HG02870 (cell line): ENCODE data around the gene ANKRD61.
"Not testable (repeated sequence)": the region's sequence is repeated elsewhere in the genome, so short reads cannot be mapped to it uniquely, and the experiment has no call there.

ENCODE experiments used
- ATAC-seq: cut with Tn5 transposase; IDR thresholded peaks from one replicate; pipeline ENCODE4 v1.9.1; 2021; ENCODE audit warnings: mild to moderate bottlenecking, moderate library complexity; ENCODE audit not compliant: unreplicated experiment

Gene ANKRD61

GRCh38 chr7:6030988-6031387 lies at the start of gene ANKRD61:
TSS of gene ANKRD61 (plus strand) at chr7:6031376. CDS start at chr7:6031376, 0 bp downstream.
- no peak for ATAC-seq

DNA sequence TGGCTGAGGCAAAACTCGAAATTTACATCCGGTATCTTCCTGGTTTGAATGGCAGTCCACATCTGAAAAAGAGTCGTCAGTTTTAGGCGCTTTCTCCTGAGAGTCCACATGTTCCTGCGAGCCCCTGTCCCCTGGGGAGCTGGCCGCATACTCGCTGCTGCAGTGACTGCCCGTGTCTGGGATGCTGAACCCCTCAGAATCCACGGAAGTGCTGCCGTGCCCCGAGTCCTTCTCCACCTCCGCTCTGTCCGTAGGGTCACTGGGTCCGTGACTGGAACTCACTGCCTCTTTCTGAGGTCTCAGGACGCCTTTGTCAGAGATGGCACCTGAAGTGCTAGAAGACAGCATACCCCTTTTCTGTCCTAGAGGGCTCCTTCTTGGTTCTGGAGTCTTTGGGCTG lies 44.1 kb upstream of the ANKRD61 start:
- not testable (repeated sequence) for ATAC-seq

DNA sequence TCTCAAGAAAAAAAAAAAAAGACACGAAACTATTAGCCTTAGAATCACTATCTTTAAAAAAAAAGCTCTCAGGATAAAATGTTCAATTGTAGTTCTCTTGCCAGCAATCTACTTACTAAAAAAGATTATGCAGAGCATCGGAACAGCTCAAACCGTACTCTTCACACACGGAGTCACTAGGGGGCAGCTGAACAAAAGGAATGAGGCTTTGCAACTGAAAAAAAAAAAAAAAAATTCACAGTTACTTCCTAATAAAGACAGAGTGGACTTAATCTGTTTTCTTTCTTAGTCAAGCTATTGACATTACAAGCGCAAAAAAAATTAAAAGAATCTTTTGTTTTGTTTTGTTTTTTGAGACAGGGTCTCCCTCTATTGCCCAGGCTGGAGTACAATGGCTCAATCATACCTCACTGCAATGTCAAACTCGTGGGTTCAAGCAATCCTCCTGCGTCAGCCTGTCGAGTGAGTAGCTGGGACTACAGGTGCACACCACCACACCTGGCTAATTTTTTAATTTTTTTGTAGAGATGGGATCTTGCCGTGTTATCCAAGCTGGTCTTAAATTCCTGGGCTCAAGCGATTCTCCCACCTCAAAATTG lies 33.9 kb upstream of the ANKRD61 start:
- ATAC-seq, result no peak

- ATAC-seq, result no peak
These were observed 23.8 kb upstream of the ANKRD61 start for GRCh38 chr7:6007386-6007785.

GRCh38 chr7:6007835-6008590 lies 23.2 kb upstream of the ANKRD61 start:
- not testable (repeated sequence) for ATAC-seq

GRCh38 chr7:6008668-6009611 lies 22.2 kb upstream of the ANKRD61 start, which contains the start of the genes AIMP2 and PMS2:
TSS of gene AIMP2 (plus strand) at chr7:6009272. CDS start at chr7:6009364, 92 bp downstream.
TSS of gene PMS2 (minus strand) at chr7:6009049. CDS start at chr7:6009019, 30 bp downstream.
- ATAC-seq, result peak; percentile 93

- ATAC-seq, result not testable (repeated sequence)
These were observed 20.8 kb upstream of the ANKRD61 start for GRCh38 chr7:6010370-6010769.

DNA sequence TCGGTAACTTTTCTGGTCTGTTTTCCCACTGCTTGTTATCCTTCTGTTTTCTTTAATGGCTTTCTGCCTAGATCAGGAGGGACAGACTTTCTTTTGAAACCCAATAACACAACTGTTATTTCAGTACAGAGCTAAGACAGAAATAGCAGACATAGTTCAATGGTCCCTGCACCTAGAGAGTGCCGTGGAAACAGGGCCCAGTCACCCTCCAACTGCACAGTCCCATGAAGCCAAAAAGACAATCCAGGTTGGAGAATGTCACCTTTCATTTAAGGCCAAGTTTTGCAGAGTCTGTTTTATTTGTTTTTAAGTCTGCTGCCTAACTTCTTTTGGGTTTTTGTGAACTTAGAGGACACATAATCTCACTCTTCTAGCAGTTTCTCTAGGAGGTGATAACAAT lies 19.6 kb upstream of the ANKRD61 start:
- no peak for ATAC-seq

GRCh38 chr7:6012355-6013104 lies 18.6 kb upstream of the ANKRD61 start:
- ATAC-seq, result no peak

DNA sequence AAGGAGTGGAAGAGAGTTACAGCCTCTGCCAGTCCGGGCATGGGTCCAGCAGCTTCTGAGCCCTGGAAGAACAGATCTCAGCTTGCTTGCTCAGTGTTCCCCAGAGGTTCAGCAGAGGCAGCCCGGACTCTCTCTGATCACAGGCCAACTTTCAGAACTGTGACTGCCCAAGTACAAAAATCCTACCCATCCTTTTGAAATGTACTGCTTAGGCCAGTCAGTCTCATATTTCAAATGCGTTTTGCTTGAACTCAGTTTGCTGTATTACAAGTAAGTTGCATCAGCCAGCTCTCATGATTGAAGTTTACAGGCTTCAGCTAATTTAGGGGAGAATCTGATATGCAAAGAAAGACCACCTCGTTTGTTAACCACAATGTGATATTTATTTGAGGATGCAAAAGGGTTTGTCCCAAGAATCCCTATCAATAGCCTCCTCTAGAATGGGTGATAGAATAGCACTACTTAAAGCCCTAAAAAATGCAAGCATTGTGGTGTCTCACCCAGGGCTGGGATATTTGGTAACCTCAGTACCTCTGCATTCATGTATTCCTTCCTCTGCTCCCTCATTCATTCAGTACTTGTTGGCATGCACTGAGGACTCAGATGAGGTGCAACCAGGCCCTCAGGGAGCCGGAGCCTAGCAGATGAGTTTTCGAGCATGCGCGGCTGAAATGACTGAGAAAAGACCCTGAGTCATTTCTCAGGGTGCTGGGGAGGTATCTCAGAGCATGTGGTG lies 15.1 kb upstream of the ANKRD61 start:
- no peak for ATAC-seq

DNA sequence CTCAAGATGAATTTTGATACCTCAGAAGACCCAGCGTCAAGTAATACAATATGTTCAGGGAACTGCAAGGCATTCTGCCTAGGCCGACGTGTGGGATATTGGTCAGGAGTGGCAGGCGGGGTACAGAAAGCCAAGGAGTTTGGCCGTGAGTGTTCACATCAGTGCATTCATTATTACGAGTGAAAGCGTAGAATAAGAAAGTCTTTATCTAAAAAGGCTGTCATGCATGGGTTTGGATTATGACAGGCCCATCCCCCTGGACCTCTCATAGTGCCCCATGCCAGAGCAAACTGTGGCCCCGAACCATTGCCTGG lies 14.6 kb upstream of the ANKRD61 start:
- ATAC-seq, result no peak

DNA sequence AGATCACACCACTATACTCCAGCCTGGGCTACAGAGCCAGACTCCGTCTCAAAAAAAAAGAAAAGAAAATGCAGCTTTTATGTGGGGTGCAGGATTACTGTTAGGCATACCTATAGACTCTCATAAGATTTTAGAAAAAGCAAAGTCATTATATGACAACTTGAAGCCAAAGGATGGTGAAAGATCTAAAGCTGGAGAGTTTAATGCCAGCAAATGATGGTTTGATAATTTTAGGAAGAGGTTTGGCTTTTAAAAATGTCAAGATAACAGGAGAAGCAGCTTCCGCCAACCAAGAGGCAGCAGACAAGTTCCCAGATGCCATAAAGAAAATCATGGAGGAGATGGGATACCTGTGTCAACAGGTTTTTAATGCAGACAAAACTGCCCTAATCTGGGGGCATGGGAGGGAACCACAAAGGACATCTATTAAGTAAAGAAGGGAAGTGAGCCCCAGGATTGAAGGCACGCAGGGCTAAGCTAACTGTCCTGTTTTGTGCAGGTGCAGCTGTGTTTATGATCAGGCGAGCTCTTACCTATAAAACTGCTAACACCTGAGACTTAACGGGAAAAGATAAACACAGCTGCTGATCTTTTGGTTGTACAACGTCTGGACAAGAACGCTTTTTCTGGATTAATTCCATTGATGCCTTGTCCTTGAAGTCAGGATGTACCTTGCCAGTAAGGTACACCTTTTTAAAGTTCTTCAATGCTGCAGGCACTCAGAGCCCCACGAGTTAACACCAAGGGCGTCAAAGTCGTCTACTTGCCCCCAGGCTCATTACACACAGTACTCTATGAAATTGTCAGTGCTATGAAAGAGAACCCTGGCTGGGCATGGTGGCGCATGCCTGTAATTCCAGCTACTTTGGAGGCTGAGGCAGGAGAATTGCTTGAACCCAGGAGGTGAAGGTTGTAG lies 10.5 kb upstream of the ANKRD61 start:
- ATAC-seq, result no peak

DNA sequence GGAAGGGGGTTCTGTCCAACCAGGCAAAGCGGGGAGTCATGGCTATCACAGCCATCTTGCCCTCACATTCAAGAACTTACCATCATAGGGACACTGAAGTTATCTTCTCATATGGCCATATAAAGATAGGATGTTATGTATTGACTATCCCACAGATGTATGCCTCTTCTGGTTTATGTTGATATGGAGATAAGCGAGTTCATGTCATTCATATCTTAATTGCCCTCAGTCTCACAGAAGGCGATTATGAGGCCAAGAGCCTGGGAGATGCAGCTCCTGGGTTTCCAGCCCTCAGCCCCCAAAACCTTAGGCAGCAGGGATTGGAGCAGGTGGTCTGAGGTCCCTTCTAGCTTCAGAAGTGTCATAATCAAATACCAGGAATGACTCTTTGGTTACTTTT lies 8.5 kb upstream of the ANKRD61 start:
- ATAC-seq, result no peak

GRCh38 chr7:6023974-6024435 lies 7.2 kb upstream of the ANKRD61 start:
- no peak for ATAC-seq

GRCh38 chr7:6026011-6026819 lies 5.0 kb upstream of the ANKRD61 start:
- ATAC-seq, result no peak

GRCh38 chr7:6026820-6027311 lies 4.3 kb upstream of the ANKRD61 start:
- ATAC-seq, result no peak

GRCh38 chr7:6027806-6028365 lies 3.3 kb upstream of the ANKRD61 start:
- ATAC-seq, result no peak

DNA sequence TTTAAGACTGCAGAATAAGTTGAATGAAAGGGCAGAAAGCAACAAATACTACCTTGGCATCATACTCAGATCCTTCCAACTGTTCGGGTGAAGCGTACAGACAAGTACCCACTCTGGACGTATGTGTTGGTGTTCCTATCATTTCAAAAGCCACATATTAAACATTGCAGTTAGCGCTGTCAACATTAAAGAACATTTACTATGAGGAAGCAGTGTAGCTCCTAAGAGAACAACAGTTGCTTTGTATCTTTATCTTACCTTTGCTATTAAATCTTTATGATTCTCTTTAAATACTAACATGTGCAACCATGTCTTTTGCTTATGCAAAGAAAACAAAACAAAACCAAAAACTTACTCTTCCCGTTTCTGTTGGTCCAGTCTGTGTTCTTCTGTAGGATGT lies 2.6 kb upstream of the ANKRD61 start:
- no peak for ATAC-seq
